IMR-90 (cell line): ENCODE results near the gene TGM1. TPM values are rescaled to one million over a fixed set of nuclear protein-coding genes. Genes with fewer than 3 reads are reported as not detected.

Source experiments
- ATAC-seq: fragments of 200-7000 bp; cut with Tn5 transposase; 2 replicates; pipeline ENCODE4 v1.9.1; 2020; ENCODE audit warnings: low read depth, mild to moderate bottlenecking, moderate library complexity
- BruUV-seq: library from RNA; stranded (reverse); fragments of 400-500 nt; replicated peaks from 2 replicates; lab custom pipeline; 2021; lab: Mats Ljungman, UMichigan
- CTCF ChIA-PET: fragments of 300-600 bp; formaldehyde crosslinking; extraction: SDS; loops from one replicate; lab custom pipeline; 2021; ENCODE audit warnings: antibody characterized with exemption; lab: Yijun Ruan, JAX
- POLR2A ChIA-PET: fragments of 300-600 bp; sonication (Branson Sonifier 250); formaldehyde crosslinking; loops from one replicate; lab custom pipeline; 2022; ENCODE audit warnings: antibody characterized with exemption; ENCODE audit not compliant: unreplicated experiment; lab: Charles Lee
- DNase-seq: peaks from one replicate; pipeline ENCODE4 v3.0.0; 2013
- H2AFZ ChIP-seq: replicated peaks from 2 replicates; pipeline ENCODE3; 2013; ENCODE audit warnings: low read length, mild to moderate bottlenecking; ENCODE audit not compliant: poor library complexity
- H2AK5ac ChIP-seq: 2 replicates; pipeline ENCODE4 v1.6.1; 2013; ENCODE audit warnings: low read depth, low read length, inconsistent platforms
- H2AK9ac ChIP-seq: replicated peaks from 2 replicates; pipeline ENCODE3; 2013; ENCODE audit warnings: mild to moderate bottlenecking, low read depth, low read length, moderate library complexity; ENCODE audit not compliant: poor library complexity
- H2BK120ac ChIP-seq: 2 replicates; pipeline ENCODE4 v1.6.1; 2013; ENCODE audit warnings: low read depth, low read length, inconsistent platforms
- H2BK15ac ChIP-seq: 3 replicates; pipeline ENCODE4 v1.6.1; 2013; ENCODE audit warnings: low read depth, low read length, inconsistent platforms
- H2BK20ac ChIP-seq: 2 replicates; pipeline ENCODE4 v1.6.1; 2013; ENCODE audit warnings: low read depth, mild to moderate bottlenecking, inconsistent platforms, low read length, moderate library complexity
- H2BK5ac ChIP-seq: 2 replicates; pipeline ENCODE4 v1.6.1; 2013; ENCODE audit warnings: mild to moderate bottlenecking, low read depth, low read length, inconsistent platforms; ENCODE audit not compliant: poor library complexity, severe bottlenecking
- H3K14ac ChIP-seq: replicated peaks from 2 replicates; pipeline ENCODE4 v1.6.1; 2013; ENCODE audit warnings: low read depth, low read length, inconsistent platforms
- H3K18ac ChIP-seq: 2 replicates; pipeline ENCODE4 v1.6.1; 2013; ENCODE audit warnings: low read depth, low read length, control low read depth
- H3K23ac ChIP-seq: 2 replicates; pipeline ENCODE4 v1.6.1; 2013; ENCODE audit warnings: low read depth, low read length, inconsistent platforms
- H3K27ac ChIP-seq: 2 replicates; pipeline ENCODE4 v1.5.1; 2013; ENCODE audit warnings: mild to moderate bottlenecking, control low read depth, low read length; ENCODE audit not compliant: insufficient read depth
- H3K27me3 ChIP-seq: 2 replicates; pipeline ENCODE4 v1.6.1; 2013; ENCODE audit warnings: low read length; ENCODE audit not compliant: control insufficient read depth, insufficient read depth
- H3K36me3 ChIP-seq: 2 replicates; pipeline ENCODE4 v1.6.1; 2013; ENCODE audit warnings: low read length, mixed read lengths; ENCODE audit not compliant: control insufficient read depth, insufficient read depth
- H3K4ac ChIP-seq: 2 replicates; pipeline ENCODE4 v1.6.1; 2013; ENCODE audit warnings: low read depth, low read length, inconsistent platforms
- H3K4me1 ChIP-seq: 2 replicates; pipeline ENCODE4 v1.6.1; 2013; ENCODE audit warnings: low read length, mixed read lengths; ENCODE audit not compliant: control insufficient read depth, insufficient read depth
- H3K4me2 ChIP-seq: 2 replicates; pipeline ENCODE4 v1.6.1; 2013; ENCODE audit warnings: low read depth, mild to moderate bottlenecking, control low read depth, low read length, moderate library complexity
- H3K4me3 ChIP-seq: 2 replicates; pipeline ENCODE4 v1.5.1; 2013; ENCODE audit warnings: low read depth, mild to moderate bottlenecking, control low read depth, low read length, moderate library complexity; ENCODE audit not compliant: insufficient read depth
- H3K56ac ChIP-seq: 2 replicates; pipeline ENCODE4 v1.6.1; 2013; ENCODE audit warnings: low read length, inconsistent platforms; ENCODE audit not compliant: insufficient read depth; ENCODE audit errors: extremely low read depth
- H3K79me1 ChIP-seq, 2 experiments: 2 replicates each; pipeline ENCODE4 v1.6.1; 2013; ENCODE audit warnings: low read length in 2 of 2, inconsistent platforms in 1 of 2, low read depth in 1 of 2
- H3K9ac ChIP-seq: 2 replicates; pipeline ENCODE4 v1.6.1; 2013; ENCODE audit warnings: low read depth, low read length, control low read depth
- H3K9me1 ChIP-seq: 2 replicates; pipeline ENCODE4 v1.6.1; 2013; ENCODE audit warnings: low read length, inconsistent platforms; ENCODE audit not compliant: insufficient read depth
- H3K9me3 ChIP-seq: 2 replicates; pipeline ENCODE4 v1.6.1; 2013; ENCODE audit warnings: low read length; ENCODE audit not compliant: control insufficient read depth, insufficient read depth
- H4K20me1 ChIP-seq: 2 replicates; pipeline ENCODE4 v1.6.1; 2013; ENCODE audit warnings: low read length, inconsistent platforms; ENCODE audit not compliant: insufficient read depth
- H4K5ac ChIP-seq: 2 replicates; pipeline ENCODE4 v1.6.1; 2013; ENCODE audit warnings: mild to moderate bottlenecking, low read depth, low read length, control low read depth
- H4K8ac ChIP-seq, 2 experiments: 2 replicates each; pipeline ENCODE4 v1.6.1; 2013; ENCODE audit warnings: low read depth in 2 of 2, low read length in 2 of 2, control low read depth in 1 of 2, inconsistent platforms in 1 of 2
- H4K91ac ChIP-seq: 2 replicates; pipeline ENCODE4 v1.6.1; 2013; ENCODE audit warnings: low read depth, low read length, inconsistent platforms; ENCODE audit not compliant: insufficient read depth
- FOS ChIP-seq: fragments of 150-350 bp; IDR thresholded peaks from 2 replicates; pipeline ENCODE4 v1.6.1; 2016; ENCODE audit warnings: low read depth, low read length
- MXI1 ChIP-seq: IDR thresholded peaks from 2 replicates; pipeline ENCODE4 v1.6.1; 2012; ENCODE audit warnings: low read depth, mild to moderate bottlenecking, low read length, moderate library complexity, borderline replicate concordance
- NFE2L2 ChIP-seq: fragments of 150-350 bp; IDR thresholded peaks from 2 replicates; pipeline ENCODE4 v1.6.1; 2016; ENCODE audit warnings: low read depth, mild to moderate bottlenecking, low read length
- SMC3 ChIP-seq: fragments of 150-350 bp; IDR thresholded peaks from 2 replicates; pipeline ENCODE4 v1.6.1; 2016; ENCODE audit warnings: low read depth, mild to moderate bottlenecking, antibody characterized with exemption, low read length, moderate library complexity
- WGBS, 2 experiments: methylation state at CpG; one replicate each; pipeline versions ENCODE4 v1.1.5 to v1.1.7; 2013; ENCODE audit warnings: missing lambda C conversion rate in 2 of 2; ENCODE audit not compliant: insufficient read length in 1 of 2; ENCODE audit errors: extremely low coverage in 2 of 2; 5-methylcytosine and 5-hydroxymethylcytosine counted together
- dilution Hi-C: fragments of 300-500 bp; cut with HindIII; formaldehyde crosslinking; loops from one replicate; pipeline ENCODE4 v1.14.3; 2018; ENCODE audit warnings: low sequenced_read_pairs; ENCODE audit not compliant: unreplicated experiment
- in situ Hi-C: fragments of 300-500 bp; cut with MboI; formaldehyde crosslinking; loops from 3 replicates; pipeline ENCODE4 v1.14.3; 2019; ENCODE audit warnings: low sequenced_read_pairs, inconsistent platforms, mixed read lengths
- intact Hi-C: fragments of 100-400 bp; cut with micrococcal nuclease; formaldehyde crosslinking; loops from 2 replicates; pipeline ENCODE4 v1.10.0; 2022
- polyA plus RNA-seq, 3 experiments: library from polyadenylated mRNA; depleted of rRNA; stranded (reverse); fragments of >200 nt; gene quantifications; 2 replicates each; pipeline ENCODE4 v1.2.3, GENCODE V29; 2012; ENCODE audit warnings: low replicate concordance in 1 of 3
- total RNA-seq: library from RNA; depleted of rRNA; stranded (reverse); fragments of >200 nt; gene quantifications from 2 replicates; pipeline ENCODE4 v1.2.3, GENCODE V29; 2012
- TF ChIP-seq, protein P1 (sequence below): fragments of 150-350 bp; IDR thresholded peaks from 2 replicates; pipeline ENCODE4 v1.6.1; 2016; ENCODE audit warnings: low read depth, mild to moderate bottlenecking, low read length, moderate library complexity, borderline replicate concordance
- TF ChIP-seq, protein P2 (sequence below): conservative IDR thresholded peaks from 2 replicates; pipeline ENCODE4 v1.5.1; 2012; ENCODE audit warnings: mild to moderate bottlenecking, low read depth, low read length, improper control_type of control experiment

Gene TGM1
- total and polyA plus RNA-seq, 2 of the 4 experiments (the other 2 are of a cell fraction), result 0.72 to 3.3 TPM

DNA sequence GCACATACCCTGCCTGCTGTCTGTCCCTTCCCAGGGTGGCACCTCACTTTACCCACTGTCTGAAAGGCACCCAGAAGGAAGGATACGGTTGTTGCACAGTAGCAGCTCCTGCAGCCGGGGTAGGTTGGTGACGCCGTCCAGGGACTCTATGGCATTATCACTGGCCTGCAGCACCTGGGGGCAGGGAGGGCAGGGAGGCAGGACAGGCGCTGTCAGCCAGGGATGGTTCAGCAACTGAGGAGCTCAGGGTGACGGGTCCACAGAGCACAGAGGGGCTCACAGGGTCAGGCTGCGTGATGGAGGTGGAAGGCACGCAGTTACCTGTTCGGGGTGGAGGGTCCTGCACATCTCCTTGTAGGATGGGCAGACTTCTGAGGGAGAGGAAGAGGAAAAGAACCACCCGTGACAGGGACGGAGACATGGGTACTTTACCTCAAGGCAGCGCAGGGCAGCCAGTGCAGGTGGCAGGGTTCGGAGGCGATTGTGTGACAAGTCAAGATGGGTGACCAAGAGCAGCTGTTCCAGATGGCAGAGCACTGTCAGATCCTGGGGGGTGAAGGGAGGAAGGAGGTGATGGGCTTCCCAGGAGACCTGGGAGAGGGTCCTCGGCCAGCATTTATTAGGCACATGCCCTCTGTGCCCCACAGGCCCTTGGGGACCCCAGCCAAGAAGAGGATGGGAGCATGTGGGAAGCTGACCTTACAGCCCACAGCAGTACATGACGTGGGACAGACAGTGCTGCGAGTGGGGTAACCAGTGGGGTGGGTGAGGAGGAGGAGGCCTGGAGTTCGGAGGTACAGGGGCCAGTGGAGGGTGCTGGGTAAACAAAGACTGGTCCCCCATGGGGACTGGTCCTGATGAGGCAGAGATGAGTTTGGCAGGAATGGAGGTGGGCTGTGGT is 3.6 kb upstream of the TGM1 start:
- in situ Hi-C loops, result no loop called here
- no peak overlapping the region for H2BK20ac ChIP-seq
- peak overlapping the region; percentile 47 for H2AK9ac ChIP-seq
- no peak overlapping the region for H3K4me3 ChIP-seq
- ATAC-seq, result no peak
- ChIA-PET CTCF (no interaction called here), POLR2A (no interaction called here)
- H3K4me2 ChIP-seq, result no peak overlapping the region
- H4K5ac ChIP-seq, result no peak overlapping the region
- no peaks in the 10 kb centered on the region for H4K20me1 ChIP-seq
- 0 out of 2 replicates have a peak, but pooled peaks cover 1% of the 10 kb centered on the region for H3K9me1 ChIP-seq
- H2BK120ac ChIP-seq, result no peak overlapping the region
- H3K18ac ChIP-seq, result no peak overlapping the region
- no peak overlapping the region for H2BK5ac ChIP-seq
- H3K56ac ChIP-seq, result no peak overlapping the region
- H4K8ac ChIP-seq, result no peak overlapping the region
- no peak overlapping the region for H3K9ac ChIP-seq
- H3K14ac ChIP-seq, result no peak overlapping the region
- H2AFZ ChIP-seq, result no peak overlapping the region
- DNase-seq, result no peak
- H3K27me3 ChIP-seq, result no peaks in the 10 kb centered on the region
- intact Hi-C loops, result no loop called here
- H2AK5ac ChIP-seq, result no peak overlapping the region
- no peaks in the 10 kb centered on the region for H3K9me3 ChIP-seq
- TF ChIP-seq, protein P1, sequence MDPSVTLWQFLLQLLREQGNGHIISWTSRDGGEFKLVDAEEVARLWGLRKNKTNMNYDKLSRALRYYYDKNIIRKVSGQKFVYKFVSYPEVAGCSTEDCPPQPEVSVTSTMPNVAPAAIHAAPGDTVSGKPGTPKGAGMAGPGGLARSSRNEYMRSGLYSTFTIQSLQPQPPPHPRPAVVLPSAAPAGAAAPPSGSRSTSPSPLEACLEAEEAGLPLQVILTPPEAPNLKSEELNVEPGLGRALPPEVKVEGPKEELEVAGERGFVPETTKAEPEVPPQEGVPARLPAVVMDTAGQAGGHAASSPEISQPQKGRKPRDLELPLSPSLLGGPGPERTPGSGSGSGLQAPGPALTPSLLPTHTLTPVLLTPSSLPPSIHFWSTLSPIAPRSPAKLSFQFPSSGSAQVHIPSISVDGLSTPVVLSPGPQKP, result no peak
- TF ChIP-seq SMC3 (no peak), MXI1 (no peak), FOS (no peak), NFE2L2 (no peak)
- TF ChIP-seq, protein P2, sequence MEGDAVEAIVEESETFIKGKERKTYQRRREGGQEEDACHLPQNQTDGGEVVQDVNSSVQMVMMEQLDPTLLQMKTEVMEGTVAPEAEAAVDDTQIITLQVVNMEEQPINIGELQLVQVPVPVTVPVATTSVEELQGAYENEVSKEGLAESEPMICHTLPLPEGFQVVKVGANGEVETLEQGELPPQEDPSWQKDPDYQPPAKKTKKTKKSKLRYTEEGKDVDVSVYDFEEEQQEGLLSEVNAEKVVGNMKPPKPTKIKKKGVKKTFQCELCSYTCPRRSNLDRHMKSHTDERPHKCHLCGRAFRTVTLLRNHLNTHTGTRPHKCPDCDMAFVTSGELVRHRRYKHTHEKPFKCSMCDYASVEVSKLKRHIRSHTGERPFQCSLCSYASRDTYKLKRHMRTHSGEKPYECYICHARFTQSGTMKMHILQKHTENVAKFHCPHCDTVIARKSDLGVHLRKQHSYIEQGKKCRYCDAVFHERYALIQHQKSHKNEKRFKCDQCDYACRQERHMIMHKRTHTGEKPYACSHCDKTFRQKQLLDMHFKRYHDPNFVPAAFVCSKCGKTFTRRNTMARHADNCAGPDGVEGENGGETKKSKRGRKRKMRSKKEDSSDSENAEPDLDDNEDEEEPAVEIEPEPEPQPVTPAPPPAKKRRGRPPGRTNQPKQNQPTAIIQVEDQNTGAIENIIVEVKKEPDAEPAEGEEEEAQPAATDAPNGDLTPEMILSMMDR, result no peak
- no TSS peak for BruUV-seq
- H4K91ac ChIP-seq, result no peak overlapping the region
- H3K4me1 ChIP-seq, result 0 out of 2 replicates have a peak, but pooled peaks cover 3% of the 10 kb centered on the region
- H3K79me1 ChIP-seq, result peaks cover under 1 to 11% of the 10 kb centered on the region in 2 experiments
- no peak overlapping the region for H3K4ac ChIP-seq
- peaks cover 29% of the 10 kb centered on the region for H3K36me3 ChIP-seq
- dilution Hi-C loops, result no loop called here
- WGBS, 2 experiments, result 85% methylated on average over 7 of the region's 18 CpGs; no CpG with 5 or more reads in 1 of the 2 experiments
- no peak overlapping the region for H3K27ac ChIP-seq
- no peak overlapping the region for H2BK15ac ChIP-seq
- H3K23ac ChIP-seq, result no peak overlapping the region
